ENCODE results near the gene MCUR1.
"Not testable (repeated sequence)": the region's sequence is repeated elsewhere in the genome, so short reads cannot be mapped to it uniquely, and the experiment has no call there.

Gene MCUR1, protein sequence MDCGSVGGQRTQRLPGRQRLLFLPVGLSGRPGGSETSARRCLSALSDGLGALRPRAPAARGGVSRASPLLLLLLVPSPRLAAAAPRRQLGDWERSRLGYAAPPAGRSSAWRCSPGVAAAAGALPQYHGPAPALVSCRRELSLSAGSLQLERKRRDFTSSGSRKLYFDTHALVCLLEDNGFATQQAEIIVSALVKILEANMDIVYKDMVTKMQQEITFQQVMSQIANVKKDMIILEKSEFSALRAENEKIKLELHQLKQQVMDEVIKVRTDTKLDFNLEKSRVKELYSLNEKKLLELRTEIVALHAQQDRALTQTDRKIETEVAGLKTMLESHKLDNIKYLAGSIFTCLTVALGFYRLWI

DNA sequence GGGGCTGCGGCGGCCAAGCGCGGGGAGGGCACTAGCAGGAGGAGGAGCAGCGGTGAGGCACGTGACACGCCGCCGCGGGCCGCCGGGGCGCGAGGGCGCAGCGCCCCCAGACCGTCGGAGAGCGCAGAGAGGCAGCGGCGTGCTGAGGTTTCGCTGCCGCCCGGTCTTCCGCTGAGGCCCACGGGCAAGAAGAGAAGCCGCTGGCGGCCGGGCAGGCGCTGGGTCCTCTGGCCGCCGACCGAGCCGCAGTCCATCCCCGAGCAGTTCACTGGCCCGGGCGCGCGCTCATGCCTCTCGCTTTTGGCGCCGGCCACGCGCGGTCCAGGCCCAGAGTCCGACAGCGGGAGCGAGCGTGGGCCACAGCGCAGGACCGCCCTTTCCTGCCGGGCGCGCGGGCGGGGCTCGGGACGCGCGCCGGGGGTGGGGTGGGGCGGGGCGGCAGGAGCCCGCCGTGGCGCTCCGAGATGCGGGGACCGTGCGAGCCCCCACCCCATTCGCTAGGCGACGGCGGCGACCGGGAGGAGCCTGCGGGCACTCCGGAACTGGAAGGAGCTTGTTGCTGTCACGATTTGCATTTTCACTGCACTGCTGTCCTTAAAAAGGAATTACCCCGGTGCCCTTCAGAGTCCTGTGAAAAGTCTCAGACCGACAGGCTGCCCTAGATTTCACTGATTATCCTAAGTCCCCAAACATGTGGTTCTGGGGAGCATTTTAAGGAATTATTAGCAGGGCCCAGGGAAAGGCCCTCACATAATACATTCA is at the start of gene MCUR1:
MCUR1 (minus strand) TSS at position 382 of the 762 bp plus-strand sequence; CDS start at position 254, 128 bp downstream.
- DNase-seq = peak; percentile 87

DNA sequence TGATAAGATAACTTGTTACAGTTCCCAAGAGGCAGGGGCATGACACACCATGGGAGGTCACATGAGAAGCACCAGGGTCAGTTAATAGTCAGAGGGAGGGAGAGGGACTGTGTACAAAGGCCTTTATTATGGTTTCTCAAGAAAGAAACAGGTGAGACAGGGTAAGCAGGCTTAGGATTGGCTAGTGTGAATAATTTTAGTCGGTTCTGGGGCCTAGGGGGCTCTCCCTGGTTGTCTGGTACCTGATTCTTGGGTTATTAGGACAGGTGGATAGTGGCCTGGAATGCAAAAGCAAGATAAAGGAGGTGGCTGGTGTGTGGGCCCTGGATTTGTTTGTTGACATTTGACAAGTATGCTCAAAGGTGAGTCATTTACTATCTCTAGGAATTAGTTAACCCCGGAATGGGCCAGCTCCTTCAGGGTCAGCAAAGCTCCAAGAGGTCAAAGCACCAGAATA is 49.4 kb upstream of the MCUR1 start:
- no peak for DNase-seq

DNA sequence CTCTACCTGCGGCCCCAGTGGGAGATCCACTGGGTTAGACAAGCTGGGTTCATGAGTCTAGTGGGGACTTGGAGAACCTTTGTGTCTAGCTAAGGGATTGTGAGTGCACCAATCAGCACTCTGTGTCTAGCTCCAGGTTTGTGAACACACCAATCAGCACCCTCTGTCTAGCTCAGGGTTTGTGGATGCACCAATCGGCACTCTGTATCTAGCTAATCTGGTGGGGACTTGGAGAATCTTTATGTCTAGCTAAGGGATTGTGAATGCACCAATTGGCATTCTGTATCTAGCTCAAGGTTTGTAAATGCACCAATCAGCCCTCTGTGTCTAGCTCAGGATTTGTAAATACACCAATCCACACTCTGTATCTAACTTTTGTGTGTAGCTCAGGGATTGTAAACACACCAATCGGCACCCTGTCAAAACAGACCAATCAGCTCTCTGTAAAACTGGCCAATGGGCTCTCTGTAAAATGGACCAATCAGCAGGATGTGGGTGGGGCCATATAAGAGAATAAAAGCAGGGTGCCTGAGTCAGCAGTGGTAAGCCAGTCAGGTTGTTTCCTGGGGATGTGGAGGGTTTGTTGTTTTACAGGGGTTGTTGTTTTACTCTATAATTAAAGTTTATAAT is 46.3 kb upstream of the MCUR1 start:
- not testable (repeated sequence) for DNase-seq

DNA sequence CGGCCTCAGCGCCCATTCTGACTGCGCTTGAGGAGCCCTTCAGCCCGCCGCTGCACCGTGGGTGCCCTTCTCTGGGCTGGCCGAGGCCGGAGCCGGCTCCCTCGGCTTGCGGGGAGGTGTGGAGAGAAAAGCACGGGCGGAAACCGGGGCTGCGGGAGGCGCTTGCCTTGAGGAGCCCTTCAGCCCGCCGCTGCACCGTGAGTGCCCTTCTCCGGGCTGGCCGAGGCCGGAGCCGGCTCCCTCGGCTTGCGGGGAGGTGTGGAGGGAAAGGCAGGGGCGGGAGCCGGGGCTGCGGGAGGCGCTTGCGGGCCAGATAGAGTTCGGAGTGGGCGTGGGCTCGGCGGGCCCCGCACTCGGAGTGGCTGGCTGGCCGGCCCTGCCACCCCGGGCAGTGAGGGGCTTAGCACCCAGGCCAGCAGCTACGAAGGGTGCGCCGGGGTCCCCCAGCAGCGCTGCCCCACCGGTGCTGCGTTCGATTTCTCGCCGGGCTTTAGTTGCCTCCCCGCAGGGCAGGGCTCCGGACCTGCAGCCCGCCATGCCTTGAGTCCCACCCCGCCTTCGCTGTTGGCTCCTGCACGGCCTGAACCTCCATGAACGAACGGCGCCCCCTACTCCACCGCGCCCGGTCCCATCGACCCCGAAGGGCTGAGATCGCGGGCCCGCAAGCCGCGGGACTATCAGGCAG is 45.7 kb upstream of the MCUR1 start:
- no peak for DNase-seq

DNA sequence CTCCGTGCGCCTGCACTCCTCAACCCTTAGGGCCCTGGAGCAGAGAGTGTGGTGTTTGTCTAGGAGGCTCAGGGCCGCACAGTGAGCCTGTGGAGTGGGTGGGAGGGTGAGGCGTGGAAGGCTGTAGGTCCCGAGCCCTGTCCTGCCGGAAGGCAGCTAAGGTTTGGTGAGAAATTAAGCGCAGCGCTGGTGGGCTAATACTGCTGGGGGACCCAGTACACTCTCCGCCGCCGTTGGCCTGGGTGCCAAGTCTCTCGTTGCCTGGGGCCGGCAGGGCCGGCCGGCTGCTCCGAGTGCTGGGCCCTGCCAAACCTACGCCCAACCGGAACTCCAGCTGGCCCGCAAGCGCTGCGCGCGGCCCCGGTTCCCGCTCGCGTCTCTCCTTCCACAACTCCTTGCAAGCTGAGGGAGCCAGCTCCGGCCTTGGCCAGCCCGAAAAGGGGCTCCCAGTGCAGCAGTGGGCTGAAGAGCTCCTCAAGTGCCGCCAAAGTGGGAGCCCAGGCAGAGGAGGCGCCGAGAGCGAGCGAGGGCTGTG is 40.4 kb upstream of the MCUR1 start:
- DNase-seq = no peak

DNA sequence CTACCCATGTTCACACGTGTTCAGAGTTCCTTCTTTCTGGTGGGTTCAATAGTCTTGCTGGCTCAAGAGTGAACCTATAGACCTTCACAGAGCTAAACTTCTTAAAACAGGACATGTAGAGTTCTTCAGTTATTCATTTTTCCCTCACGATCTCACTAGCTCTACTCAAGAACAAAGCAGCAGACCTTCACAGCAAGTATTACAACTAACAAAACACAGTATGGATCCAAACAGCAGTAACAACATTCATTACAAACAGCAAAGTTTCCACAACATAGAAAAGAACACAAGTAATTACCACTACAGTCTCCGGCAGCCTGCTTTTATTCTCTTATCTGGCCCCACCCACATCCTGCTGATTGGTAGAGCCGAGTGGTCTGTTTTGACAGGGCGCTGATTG is 39.5 kb upstream of the MCUR1 start:
- DNase-seq = no peak

DNA sequence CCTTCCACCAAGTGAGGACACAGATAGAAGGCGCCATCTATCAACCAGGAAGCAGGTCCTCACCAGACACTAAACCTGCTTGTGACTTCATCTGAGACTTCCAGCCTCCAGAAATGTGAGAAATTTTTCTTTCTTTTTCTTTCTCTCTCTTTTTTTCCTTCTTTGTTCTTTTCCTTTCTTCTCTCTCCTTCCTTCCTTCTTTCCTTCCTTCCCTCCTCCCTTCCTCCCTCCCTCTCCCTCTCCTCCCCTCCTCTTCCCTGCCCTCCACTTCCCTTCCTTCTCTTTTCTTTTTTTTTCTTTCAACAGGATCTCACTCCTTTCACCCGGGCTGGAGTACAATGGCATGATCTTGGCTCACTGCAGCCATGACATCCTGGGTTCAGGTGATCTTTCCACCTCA is 37.4 kb upstream of the MCUR1 start:
- DNase-seq = no peak

DNA sequence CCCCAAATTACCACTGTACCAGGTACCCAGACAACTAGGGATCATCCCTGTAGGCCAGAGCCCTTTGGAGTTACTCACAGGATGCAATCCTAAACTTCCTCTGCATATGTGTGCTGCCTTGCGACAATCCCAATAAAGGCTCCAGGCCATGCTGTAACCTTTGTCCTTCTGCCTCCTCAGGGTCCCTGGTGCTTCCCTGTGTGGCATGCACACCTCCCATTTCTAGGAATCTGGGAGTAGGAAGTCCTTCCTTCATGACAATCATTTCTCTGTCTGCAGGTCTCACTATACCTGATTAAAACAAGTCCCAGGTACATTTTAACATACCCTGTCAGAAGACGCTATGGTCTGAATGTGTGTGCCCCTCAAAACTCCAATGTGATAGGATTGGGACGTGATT is 37.0 kb upstream of the MCUR1 start:
- no peak for DNase-seq

DNA sequence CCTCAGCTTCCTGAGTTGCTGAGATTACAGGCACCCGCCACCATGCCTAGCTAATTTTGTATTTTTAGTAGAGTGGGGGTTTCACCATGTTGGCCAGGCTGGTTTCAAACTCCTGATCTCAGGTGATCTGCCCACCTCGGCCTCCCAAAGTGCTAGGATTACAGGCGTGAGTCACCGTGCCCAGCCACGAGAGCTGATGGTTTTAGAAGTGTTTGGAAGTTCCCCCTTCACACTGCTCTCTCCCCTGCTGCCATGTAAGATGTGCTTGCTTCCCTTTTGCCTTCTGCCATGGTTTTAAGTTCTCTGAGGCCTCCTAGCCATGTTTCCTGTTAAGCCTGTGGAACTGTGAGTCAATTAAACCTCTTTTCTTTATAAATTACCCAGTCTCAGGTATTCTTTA is 36.3 kb upstream of the MCUR1 start:
- DNase-seq = not testable (repeated sequence)

DNA sequence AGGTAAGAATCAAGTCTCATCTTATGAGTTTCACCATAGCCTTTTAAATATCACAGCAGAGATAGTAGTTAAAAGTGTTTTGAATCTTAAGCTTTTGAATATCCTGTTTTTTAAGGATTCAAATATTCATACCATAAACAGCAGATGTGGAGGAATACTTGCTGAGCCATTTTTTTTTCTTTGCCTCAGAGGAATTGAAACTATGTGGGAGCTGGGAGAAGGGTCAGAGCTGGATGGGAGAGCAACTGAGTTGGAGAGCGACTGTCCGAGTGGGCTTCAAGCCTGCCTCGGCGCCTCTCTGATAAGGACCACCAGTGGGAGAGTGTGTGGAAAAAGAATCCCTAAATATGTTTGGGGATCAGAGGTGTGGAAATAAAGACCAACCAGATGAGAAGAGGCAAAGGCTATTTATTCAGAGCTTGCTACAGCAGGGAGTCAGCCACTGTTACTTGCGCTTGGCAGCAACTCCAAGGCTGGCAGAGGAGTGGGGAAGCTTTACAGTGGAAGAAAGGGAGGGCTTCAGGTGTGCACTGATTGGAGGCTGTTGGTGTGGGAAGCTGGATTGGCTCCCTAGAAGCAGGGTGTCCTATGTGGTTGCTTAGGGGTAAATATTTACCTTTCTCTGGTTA is 34.3 kb upstream of the MCUR1 start:
- DNase-seq = no peak

DNA sequence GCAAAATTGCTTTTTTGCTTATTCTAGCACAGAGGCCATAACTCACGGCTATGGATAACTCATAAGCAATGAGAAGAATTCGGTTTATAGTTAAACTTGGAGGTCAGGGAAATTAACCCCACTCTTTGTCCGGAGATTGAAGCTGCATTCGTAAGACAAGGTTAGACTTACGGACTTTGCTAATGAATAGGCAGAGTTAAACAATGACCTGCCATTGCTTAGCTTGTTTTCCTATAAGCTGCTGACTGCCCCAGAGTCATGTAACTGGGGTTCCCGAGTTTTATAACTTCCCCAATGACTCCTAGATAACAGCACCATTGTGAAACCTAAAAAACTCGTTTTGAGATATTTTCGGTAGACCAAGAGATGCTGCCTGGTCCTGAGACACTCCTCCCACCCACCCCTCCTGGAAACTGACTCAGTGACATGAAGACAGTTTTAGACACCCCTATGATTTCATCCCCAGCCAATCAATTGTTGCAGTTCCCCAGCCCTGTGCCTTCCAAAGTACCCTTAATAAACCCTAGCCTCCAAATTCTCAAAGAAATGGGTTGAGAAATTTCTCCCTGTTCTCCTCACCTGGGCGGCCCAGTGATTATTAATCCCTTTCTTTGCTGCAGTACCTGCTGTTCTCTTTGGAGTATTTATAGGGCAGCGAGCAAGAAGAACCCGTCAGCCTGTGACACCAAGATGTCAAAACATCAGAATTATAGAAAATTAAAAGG is 33.1 kb upstream of the MCUR1 start:
- DNase-seq = no peak

DNA sequence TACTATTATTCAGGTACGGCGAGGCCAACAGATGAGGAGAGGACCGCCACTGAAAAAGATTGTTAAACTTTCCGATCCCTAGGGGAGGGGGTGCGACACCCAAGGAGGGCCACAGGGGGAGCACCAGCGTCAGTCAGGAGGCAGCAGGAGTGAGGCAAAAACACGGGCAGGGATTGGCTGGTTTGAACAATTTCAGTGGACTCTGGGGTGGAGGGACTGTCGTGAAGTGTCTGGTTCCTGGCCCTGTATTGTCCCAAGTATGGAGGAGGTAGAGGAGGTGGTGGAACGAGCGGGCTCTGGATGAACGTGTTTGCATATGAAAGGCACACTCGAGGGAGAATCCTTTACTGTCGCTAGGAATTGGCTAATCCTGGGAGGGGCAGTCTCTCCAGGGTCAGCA is 32.5 kb upstream of the MCUR1 start:
- no peak for DNase-seq

DNA sequence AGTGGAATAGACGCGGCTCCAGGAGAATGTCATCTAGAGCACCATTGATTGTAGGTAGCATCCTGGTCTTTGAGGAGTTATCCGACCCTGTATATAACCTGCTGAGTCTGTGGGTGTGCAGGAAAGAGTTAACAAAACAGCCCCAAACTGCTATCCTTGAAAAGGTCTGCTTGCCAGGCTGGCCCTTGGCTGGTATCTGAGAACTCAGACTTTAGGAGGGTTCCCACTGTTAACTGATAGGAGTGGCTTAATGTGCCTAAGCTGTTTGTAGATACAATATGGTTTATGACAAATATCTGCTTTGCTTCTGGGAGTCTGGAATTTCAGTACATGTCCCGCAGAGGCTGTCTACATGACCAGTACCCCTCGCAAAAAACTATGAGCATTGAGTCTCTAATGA is 27.6 kb upstream of the MCUR1 start:
- DNase-seq = no peak

DNA sequence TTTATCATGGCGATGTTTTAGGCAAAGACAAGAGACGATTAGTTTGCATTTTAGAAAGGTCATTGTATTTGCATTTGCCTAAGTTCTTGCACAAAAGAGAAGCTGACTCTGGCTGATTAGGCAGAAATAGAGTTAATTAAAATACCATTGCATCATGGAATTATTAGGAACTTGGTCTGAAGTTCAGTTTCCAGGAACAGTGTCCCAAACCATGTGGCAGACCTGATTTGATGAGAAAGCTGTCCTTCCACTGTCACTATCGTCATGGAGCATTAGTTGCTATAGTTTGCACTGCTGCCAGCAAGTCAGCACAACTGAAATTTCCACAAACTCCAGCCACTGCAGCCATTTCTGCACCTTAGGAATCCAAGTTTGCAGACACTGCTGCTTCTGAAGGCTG is 24.3 kb upstream of the MCUR1 start:
- no peak for DNase-seq

DNA sequence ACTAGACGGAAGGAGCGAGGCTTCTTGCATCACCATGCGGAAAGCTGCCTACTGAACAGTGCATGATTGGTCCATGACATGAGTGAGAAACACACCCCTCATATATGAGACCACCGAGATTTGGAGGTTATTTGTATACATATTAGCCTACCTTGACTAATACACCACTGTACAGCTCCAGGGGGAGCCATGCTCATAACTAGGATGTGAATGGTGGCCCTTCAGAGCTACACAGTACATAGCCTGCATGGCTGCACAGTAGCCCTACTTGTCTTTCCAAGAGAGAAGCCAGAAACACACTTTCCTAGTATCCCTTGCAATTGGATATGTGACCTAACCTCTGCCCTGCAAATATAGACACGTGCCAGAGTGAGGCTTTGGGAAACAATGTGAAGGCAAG is 21.8 kb upstream of the MCUR1 start:
- no peak for DNase-seq

DNA sequence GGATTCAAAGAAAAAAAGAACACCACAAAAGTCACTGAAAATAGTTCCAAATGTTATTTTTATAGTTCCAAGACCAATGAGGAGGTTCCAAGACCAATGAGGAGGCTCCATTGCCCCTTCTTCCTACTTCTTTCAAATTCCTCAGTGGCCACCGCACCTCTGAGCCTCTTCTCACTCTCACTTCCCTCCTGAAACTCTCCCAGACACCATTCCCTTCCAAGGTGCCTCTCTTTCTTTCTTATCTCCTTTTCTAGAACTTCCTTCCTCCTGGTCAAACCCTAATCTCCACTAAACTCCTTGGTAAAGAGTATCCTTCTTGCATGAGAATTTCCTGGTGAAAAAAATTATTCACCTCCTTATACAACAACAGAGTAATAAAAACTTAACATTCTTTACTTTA is 20.4 kb upstream of the MCUR1 start:
- DNase-seq = no peak

DNA sequence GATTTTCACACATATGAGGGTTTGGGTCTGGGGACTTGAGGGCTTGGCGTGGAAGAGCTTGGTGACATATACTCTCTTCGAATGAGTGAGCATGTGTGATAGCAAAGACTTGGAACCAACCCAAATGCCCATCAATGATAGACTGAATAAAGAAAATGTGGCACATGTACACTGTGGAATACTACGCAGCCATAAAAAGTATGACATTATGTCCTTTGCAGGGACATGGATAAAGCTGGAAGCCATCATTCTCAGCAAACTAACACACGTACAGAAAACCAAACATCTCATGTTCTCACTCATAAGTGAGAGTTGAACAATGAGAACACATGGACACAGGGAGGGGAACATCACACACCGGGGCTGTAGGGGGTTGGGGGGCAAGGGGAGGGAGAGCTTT is 19.7 kb upstream of the MCUR1 start:
- not testable (repeated sequence) for DNase-seq

DNA sequence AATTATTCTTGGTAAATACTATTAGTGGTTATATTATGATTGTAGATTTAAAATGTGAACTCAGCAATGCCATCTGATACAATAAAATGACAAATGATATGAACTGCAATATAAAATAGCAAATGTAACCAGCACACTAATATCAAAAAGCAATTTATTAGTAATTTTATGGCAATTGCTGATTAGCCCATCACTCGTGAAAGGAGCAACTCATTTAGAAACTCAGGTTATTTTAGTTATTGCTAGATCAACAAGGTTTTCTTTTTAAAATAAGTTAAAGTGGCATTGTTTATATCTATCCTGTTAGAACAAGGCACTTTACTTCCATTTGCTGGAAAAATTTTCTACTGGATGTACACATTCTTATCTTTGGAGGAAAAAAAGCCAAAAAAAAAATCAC is 18.4 kb upstream of the MCUR1 start:
- DNase-seq = no peak

DNA sequence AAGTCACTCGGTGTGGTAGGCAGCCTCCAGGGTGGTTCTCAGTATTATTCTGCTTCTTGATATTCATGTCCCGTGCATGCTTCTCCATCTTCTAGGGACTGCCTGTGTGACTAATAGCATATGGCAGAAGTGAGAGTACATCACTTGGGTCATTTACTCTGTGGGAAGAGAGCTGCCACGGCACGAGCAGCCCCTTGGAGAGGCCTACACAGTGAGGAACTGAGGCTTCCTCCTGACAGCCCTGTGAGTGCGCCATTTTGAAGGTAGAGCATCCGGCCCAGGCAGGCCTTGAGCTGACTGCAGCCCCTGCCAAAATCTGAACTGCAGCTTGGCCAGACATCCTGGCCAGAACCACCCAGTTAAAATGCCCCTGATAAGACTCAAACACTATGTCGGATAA is 17.3 kb upstream of the MCUR1 start:
- DNase-seq = no peak

DNA sequence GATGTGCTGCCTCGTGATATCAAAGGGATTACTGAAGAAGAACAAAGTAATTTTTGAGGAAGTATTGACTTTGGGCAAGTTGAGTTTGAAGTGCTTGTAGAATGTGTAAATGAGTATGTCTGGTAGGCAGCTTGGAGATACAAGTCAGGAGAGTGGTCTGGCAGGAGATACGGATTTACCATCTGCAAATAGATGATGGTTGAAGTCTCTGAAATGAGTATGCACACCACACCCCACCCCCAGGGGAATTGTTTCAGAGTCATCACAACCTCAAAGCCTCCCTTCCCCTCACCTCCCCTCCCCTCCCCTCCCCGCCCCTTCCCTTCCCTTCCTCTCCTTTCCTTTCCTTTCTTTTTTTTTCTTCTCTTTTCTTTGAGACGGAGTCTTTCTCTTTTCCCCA is 16.4 kb upstream of the MCUR1 start:
- no peak for DNase-seq

DNA sequence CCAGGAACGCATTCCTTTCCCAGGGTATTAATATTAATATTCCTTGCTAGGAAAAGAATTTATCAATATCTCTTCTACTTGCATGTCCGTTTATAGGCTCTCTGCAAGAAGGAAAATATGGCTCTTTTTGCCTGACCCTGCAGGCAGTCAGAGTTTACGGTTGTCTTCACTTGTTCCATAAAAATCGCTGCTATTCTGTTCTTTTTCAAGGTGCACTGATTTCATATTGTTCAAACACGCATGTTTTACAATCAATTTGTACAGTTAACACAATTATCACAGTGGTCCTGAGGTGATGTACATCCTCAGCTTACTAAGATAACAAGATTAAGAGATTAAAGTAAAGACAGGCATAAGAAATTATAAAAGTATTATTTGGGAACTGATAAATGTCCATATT is 15.1 kb upstream of the MCUR1 start:
- DNase-seq = not testable (repeated sequence)
